Middle frontal gyrus (tissue), 1 donor: Measurements from ENCODE around the gene NDUFB2.
"Not testable (repeated sequence)": the region's sequence is repeated elsewhere in the genome, so short reads cannot be mapped to it uniquely, and the experiment has no call there.

Experiments used
- DNase-seq: peaks from one replicate; pipeline ENCODE4 v3.0.0-alpha.2; 2015; ENCODE audit warnings: low spot score; ENCODE audit errors: extremely low spot score

NDUFB2 gene

DNA sequence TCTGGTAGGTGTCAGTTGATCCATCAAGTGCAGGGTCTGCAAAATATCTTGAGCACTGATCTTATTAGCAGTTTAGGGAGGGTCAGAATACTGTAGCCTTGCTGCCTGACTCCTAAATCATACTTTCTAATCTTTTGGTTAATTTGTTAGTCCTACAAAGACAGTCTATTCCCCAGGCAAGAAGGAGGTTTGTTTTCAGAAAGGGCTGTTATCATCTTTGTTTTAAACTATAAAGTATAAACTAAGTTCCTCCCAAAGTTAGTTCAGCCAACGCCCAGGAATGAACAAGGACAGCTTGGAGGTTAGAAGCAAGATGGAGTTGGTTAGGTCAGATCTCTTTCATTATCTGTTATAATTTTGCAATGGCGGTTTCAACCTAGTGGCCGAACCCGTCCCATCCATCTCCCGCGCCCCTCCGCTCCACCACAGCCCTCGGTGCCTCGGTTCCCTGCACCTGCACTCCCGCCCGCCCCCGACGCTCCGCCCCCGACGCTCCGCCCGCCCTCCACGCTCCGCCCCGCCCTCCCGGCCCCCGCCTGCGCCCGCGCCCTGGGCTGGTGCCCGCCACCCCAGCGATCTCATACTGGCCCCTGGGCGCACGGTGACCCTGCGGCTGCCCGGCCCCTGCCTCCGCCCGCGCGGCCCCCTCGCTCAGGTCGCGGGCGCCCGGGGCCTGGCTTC, 24.0 kb upstream of the NDUFB2 start, which contains the start of gene ADCK2:
TSS of gene ADCK2 (plus strand) at position 564 of the 681 bp plus-strand sequence. CDS start 386 bp downstream, outside the sequence.
- DNase-seq, result no peak

DNA sequence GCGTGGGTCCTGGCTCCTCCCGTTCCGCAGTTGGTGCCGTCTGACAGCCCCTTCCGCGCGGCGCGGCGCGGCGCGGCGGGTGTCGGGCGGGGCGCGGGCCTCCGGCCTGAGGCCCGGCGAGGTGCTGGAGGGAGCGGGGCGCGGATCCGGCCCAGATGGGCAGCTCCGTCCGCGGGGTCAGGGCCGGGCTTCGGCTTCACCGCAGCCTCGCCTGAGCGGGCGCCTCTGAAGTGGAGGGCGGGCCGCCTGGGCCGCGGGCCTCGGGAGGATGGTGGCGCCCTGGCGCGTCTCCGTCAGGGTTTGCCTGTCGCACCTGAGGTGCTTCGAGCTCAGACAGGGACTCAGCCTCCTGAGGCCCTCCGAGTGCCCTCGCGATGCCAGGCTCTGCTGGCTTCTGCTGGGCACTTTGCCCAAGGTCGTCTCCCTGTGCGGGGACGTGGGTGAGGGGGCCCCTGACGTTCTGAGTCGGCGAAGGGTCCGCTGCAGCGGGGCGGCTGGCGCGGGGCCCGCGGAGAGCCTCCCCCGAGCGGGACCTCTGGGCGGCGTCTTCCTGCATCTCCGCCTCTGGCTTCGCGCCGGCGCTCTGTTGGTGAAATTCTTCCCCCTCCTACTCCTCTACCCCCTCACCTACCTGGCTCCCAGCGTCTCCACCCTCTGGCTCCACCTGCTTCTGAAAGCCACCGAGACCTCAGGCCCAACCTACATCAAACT, 23.3 kb upstream of the NDUFB2 start:
- no peak for DNase-seq

DNA sequence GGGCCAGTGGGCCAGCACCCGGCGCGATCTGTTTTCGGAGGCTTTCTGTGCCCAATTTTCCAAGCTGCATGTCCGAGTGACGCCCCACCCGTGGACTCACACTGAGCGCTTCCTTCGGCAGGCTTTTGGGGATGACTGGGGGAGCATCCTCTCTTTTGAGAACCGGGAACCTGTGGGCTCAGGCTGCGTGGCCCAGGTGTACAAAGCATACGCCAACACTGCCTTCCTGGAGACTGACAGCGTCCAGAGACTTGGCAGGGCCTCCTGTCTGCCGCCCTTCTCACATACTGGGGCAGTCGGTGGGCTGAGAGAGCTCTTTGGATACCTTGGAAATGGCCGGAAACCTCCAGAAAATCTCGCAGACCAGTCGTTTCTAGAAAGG, 22.7 kb upstream of the NDUFB2 start:
- no peak for DNase-seq

DNA sequence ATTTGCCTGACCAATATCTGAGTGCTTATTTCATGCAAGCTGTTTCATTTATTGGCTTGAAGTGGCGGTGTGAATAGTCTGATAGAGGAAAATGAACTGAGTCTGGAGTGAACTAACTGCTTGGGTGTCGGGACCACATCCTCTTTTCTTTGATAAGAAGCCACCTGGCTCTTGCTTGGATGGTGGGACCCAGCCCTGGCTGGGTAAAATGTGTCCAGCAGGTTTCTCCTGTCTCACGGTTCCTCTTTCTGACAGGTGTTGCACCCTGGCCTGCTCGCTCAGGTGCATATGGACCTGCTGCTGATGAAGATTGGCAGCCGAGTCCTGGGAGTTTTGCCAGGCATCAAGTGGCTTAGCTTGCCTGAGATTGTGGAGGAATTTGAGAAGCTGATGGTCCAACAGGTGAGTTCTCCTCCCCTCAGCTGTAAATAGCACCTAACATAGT, 22.1 kb upstream of the NDUFB2 start:
- no peak for DNase-seq

DNA sequence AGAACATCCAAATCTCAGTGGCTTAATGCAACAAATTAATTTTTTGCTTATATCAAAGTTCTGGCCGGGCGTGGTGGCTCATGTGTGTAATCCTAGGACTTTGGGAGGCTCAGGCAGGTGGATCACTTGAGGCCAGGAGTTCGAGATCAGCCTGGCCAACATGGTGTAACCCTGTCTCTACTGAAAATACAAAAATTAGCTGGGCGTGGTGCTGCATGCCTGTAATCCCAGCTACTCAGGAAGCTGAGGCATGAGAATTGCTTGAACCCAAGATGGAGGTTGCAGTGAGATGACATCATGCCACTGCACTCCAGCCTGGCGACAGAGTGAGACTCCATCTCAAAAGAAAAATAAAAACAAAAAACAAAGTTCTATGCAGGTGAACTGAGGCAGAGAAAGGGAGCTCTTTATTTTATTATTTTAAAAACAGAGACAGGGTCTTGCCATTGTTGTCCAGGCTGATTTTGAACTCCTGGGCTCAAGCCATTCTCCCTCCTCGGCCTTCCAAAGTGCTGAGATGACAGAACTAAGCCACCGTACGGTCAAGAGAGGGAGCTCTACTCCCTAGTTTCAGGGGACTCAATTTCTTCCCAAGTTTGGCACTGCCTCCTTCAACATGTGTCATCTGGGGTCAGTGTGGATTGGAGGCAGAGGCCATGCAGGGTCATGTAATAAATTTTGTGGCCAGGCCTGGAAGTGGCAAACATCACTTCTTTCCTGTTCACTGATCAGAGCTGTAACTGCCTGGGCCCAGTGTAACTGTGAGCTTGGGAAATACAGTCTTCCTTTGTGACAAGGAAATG, 21.4 kb upstream of the NDUFB2 start:
- DNase-seq, result no peak

DNA sequence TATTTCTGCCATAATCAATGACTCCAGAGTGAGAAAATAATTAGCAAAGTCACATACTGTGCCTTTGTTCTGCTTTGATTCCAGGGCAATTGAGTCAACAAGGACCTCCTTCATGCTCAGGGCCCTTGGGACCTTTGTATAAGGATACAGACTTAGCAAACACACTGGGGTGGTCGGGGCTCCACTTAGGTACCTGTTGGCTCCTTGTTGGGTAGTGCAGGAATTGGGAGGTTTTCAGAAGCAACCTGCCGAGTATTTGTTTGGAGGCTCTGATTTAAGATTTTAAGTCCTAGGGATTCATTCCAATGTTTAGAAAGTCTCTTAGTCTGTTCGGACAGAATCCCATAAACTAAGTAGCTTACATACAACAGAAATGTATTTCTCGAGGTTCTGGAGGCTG, 20.8 kb upstream of the NDUFB2 start:
- DNase-seq, result no peak

DNA sequence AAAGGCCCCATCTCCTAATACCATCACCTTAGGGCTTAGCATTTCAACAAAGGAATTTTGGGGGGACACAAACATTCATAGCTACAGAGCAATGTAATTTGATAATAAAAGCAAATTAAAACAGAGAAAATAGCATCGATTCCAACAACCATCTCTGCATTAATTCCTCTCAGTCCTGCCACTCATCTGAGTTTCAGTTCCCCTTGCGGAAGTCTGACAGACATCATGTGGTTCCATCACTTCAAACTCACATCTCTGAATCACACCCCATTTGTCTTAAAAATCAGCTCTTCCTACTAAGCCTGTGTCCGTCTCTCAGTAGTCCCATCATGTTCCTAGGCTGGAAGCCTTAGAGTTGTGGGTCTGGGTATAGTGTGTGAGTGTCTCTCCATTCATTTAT, 20.2 kb upstream of the NDUFB2 start:
- no peak for DNase-seq

DNA sequence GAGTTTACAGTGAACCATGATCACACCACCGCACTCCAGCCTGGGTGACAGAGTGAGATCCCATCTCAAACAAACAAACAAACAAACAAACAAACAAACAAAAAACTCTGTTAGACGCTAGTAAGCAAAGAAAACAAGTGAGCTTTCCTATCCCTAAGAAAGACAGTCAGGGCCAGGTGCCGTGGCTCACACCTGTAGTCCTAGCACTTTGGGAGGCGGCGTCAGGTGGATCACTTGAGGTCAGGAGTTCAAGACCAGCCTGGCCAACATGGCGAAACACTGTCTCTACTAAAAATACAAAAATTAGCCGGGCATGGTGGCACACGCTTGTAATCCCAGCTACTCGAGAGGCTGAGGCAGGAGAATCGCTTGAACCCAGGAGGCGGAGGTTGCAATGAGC, 19.6 kb upstream of the NDUFB2 start:
- DNase-seq, result not testable (repeated sequence)

DNA sequence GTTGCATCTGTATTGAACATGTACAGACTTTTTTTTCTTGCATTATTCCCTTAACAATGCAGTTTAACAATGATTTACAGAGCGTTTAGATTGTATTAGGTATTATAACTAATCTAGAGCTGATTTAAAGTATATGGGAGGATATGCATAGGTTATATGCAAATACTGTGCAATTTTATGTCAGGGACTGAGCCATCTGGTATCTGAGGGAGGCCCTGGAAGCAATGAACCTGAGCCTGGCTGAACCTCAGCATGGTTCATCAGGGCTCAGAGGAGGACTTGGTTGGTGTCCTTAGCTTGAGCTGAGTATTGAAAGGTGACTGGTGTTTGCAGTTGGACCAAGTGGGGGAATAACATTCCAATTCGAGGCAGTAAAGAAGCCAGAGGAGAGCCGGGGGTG, 19.0 kb upstream of the NDUFB2 start:
- no peak for DNase-seq

DNA sequence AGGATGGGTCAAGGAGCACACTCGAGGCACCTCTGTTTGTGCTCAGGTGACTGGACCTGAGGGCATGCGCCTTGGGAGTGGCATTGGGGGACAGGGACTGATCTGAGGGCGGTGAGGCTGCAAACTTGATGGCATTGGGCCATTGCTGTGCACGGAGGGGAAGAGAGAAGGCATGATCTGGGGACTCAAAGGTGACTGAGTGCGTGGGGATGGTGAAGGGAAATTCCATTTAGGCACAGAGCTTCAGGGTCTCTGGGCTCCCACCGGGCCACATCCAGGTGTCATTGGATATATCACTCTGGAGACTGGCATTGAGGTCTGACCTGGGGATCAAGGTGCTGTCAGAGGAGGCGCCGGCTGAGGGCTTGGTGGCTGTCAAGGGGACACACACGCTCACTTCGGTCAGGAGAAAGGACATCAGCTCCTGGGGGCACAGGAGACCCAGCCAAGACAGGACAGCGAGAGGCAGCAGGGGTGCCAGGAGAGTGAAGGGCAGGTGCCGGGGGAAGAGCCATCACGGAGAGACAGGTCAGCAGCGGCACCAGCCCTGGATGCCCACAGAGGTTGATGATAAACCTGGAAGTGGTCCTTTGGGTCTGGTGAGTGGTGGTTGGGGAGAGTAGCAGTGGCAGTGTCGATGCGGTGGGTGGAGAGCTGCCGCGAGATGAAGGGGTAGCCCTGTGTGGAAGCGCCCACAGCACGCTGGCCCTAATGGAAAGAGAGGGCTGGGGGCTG, 18.3 kb upstream of the NDUFB2 start:
- no peak for DNase-seq

DNA sequence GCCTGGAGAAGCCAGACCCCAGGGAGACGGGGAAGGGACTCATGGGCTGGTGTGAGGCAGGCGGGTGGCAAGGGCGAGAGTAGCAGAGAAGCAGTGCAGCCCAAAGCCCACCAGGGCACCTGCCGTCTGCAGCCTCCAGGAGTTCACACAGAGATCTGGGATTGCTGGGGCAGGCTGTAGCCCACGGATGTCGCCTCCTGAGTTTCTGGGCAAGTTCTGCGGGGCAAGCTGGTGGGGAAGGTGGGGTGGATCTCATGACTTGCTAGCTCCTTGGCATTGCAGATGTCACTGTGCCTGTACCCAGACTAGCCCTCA, 17.7 kb upstream of the NDUFB2 start:
- DNase-seq, result no peak

DNA sequence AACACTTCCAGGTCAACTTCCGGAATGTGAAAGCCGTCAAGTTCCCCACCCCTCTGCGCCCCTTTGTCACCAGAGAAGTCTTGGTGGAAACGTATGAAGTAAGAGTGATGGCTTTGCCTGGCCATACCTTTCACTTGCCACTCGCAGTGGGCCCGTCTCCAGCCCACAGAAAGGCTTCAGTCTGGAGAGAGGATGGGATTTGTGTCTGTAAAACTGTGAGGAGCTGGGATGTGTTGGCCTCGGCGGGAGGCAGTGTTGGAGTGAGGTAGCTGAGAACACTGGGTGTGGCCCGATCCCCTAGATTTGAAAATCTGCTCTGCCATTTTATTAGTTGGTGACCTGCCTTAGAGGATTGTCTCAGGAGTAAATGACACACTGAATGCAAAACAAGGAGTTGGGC, 17.3 kb upstream of the NDUFB2 start:
- DNase-seq, result no peak

DNA sequence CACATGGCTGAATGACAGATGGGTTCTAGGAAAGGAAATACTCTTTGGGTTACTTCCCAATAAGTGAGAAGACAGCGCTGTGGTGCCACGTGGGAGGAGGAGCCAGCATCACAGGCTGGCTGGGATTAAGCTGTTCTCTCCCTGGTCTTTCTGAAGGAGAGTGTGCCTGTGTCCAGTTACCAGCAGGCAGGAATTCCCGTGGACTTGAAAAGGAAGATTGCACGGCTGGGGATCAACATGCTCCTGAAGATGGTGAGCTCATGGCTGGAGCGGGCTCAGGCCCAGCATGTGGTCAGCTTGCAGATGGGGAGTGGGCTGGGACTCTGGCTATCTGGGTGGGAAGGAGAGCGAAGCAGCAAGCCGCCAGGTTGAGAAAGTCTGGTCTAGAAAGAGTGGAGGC, 15.6 kb upstream of the NDUFB2 start:
- no peak for DNase-seq

DNA sequence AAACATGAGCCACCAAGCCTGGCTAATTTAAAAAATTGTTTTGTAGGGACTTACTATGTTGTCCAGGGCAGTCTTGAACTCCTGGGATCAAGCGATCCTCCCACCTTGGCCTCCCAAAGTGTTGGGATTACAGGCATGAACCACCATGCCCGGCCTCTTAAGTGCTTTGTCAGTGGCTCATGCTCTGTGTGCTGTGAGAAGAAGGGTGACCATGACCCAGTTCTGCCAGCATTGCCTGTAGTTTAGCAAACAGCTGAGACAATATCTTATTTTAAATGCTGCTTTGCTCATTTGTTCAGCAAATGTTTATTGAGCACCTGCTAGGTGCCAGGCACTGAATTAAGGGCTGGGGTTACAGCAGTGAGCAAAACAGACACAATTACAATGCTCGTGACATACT, 14.7 kb upstream of the NDUFB2 start:
- DNase-seq, result no peak

DNA sequence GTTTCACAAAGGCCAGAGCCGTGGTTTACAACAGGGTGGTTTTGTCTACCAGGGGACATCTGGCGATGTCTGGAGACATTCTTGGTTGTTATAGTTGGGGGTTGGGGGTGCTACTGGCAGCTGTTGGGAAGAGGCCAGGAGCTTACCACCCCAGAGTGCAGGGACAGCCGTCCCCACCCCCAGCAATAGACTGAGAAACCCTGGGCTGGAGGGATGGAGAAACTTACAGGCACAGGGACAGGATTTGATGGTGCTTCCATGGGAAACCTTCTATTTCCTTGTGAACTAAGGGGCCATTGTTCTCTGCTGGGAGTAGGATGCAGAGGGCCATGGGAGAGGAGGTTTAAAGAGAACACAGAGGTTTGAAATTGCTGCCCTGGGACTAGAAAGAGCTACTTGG, 12.9 kb upstream of the NDUFB2 start:
- DNase-seq, result no peak

DNA sequence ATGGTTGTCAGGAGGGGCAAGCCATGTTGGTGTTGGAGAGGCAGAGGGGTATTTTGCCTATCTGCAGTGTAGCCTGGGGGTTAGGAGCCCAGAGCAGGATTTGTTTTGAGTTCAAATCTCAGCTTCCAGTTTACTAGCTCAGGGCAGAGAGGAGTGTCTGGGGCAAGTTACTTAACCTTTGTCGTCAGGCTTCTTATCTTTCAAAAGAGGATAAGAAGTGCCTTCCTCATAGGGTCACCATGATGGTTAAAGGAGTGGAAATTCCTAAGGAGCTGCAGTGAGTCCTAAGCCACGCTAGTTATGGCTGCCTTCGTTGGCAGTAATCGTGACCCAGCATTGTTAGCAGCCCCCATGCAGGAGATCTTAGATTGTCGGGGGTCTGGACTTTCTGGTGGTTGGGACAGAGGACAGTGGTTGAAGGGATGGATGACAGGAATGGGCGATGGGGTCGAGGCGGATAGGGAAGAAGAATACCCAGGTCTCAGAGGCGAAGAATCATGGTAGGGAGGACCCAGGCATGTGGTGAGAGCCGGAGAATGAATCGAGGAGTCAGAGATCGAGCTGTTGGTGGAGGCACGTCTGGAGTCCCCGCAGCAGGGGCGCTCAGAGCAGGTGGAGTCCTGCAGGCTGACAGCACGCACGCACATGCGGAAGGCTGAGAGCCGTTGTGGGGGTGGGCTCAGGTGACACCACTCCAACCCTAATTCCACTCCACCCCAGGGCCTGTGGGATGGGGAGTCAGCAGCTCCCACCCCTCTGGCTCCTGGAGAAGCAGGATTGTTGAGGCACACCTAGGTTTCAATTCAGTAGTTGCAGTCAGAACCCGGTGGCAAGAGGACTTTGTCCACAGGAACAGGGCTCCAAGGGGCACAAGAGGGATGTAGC, 12.2 kb upstream of the NDUFB2 start:
- no peak for DNase-seq

DNA sequence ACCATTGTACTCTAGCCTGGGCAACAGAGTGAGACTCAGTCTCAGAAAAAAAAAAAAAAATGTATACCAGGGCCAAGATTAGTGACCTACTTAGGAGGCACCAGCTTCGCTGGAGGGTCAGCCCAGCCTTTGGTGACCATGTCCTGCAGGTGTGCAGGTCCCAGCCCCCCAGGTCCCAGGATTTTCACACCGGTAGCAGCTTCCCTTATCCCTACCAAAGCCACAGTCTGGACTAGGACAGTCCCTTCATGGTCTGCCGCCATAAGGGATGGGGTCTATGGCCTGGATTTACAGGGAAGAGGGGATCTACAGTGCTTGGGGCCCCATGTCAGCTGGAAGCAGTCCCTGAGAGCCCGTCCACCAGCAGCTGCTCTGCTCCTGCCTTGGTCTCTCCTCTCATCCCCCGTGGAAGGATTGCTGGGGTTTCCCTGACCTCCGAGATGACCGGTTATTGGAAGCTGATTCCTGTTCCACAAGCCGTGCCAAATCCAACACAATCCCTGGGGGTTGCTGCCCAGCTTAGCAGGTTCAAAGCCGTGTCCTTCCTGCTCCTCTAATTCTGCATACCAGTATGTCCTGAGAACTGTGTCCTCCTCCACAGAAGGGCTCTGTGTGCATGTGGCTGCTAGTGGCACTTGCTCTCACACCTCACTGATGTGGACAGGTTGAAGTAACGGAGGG, 11.0 kb upstream of the NDUFB2 start:
- no peak for DNase-seq

DNA sequence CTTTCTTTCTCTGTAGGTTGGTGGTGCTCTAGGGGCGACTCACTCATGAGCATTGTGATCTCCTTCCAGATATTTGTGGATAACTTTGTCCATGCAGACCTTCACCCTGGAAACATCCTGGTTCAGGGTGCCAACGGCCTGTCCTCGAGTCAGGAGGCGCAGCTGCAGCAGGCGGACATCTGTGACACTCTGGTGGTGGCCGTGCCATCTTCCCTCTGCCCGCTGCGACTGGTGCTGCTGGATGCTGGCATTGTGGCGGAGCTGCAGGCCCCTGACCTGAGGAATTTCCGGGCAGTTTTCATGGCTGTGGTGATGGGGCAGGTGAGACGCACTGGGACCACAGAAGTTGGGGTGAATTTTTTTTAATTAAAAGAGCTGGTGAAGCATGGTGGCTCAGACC, 9.6 kb upstream of the NDUFB2 start:
- DNase-seq, result no peak

DNA sequence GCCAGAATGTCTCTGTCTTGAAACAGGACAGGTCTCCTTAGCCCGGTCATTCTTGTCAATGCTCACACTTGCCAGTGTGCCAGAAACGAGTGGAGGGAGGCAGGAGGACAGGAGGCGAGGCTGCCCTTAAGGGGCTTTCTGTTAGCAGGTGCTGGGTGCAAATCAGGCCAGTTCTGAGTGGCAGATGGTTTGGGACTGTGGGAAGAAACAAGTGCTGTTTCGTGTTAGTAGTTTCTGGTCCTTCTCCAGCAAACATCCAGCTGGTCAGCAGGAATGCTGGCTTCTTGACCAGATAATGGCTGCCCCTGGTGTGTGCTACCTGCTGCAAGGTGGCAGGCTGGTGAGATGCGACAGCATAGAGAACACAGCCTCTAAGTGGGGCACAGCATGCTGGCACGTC, 8.2 kb upstream of the NDUFB2 start:
- no peak for DNase-seq
